Stimulated activated effector memory CD8-positive, alpha-beta T cell treated with anti-CD3 and anti-CD28 coated beads, Interleukin-12 subunit alpha, Interleukin-12 subunit beta, amount 100 ng/mL, for 72 hours (primary cell): ENCODE data around the gene RCN2.
"Not testable (repeated sequence)": the region's sequence is repeated elsewhere in the genome, so short reads cannot be mapped to it uniquely, and the experiment has no call there.

Experiments used
- ATAC-seq: fragments of 150-1000 bp; cut with Tn5 transposase; 2 replicates; pipeline ENCODE4 v1.10.0; 2021
- DNase-seq, 2 donors: peaks; one replicate each; pipeline ENCODE4 v3.0.0; 2021 to 2022; ENCODE audit warnings: low spot score in 2 of 2
- H3K27ac Mint-ChIP-seq: one replicate; pipeline ENCODE4 v1.8.0; 2022; ENCODE audit warnings: mild to moderate bottlenecking, mixed read lengths
- H3K36me3 Mint-ChIP-seq: one replicate; pipeline ENCODE4 v1.8.0; 2022; ENCODE audit warnings: mild to moderate bottlenecking, mixed read lengths
- H3K4me1 Mint-ChIP-seq: one replicate; pipeline ENCODE4 v1.8.0; 2022; ENCODE audit warnings: mixed read lengths
- H3K4me3 Mint-ChIP-seq: one replicate; pipeline ENCODE4 v1.8.0; 2022; ENCODE audit warnings: mild to moderate bottlenecking, mixed read lengths
- H3K9me3 Mint-ChIP-seq: one replicate; pipeline ENCODE4 v1.8.0; 2022; ENCODE audit warnings: mixed read lengths

RCN2 gene, protein sequence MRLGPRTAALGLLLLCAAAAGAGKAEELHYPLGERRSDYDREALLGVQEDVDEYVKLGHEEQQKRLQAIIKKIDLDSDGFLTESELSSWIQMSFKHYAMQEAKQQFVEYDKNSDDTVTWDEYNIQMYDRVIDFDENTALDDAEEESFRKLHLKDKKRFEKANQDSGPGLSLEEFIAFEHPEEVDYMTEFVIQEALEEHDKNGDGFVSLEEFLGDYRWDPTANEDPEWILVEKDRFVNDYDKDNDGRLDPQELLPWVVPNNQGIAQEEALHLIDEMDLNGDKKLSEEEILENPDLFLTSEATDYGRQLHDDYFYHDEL

DNA sequence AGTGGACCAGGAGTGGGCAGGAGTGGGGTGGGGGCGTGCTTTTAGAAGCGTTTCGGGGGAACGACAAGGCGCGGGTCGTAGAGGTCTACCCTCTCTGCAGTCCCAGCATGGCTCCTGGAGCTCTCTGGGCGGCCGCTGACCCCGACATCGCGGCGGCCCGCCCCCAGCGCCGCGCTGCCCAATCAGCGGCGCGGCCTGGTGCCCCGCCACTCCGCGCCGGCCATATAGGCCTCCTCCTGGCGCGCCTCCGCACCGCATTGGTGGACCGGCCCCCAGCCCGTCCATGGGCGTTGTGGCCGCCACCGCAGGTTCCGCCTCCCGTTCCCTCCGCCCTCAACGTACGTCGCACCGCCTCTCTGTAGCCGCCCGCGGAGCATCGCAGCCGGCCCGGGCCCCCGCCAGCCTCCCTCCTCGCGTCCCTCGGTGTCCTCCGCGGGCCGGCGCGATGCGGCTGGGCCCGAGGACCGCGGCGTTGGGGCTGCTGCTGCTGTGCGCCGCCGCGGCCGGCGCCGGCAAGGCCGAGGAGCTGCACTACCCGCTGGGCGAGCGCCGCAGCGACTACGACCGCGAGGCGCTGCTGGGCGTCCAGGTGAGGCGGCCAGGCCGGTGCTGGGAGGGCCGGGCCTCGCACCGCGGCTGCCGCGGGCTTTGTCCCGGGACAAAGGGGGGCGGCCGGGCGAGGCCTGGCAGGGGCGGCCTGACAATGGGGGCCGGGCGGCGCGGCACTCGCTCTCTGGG is at the start of gene RCN2:
Gene RCN2, plus strand, starts transcription at position 353 of the 738 bp plus-strand sequence. Its CDS starts 93 bp downstream, at position 446.
- Mint-ChIP-seq H3K36me3 (peaks cover 39% of the 10 kb centered on the region), H3K9me3 (no peaks in the 10 kb centered on the region), H3K27ac (peak within 1 kb of the TSS; percentile 78), H3K4me1 (peaks cover 20% of the 10 kb centered on the region), H3K4me3 (peak within 1 kb of the TSS; percentile 71)
- DNase-seq (peak; percentile 89 to 96), ATAC-seq (peak; percentile 99)

DNA sequence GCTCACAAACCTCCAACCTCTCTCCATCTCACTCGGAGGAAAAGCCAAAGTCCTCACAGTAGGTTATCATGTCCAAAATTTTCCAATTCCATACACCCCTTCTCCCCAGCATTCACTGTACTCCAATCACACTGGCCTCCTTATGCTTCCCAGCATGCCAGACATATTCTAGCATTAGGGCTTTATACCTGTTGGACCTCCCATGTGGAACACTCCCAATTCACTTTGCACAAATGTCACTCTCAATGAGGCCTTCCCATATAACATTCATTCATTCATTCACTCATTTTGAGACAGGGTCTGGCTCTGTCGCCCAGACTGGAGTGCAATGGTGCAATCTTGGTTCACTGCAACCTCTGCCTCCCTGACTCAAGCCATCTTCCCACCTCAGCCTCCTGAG is 46.3 kb upstream of the RCN2 start:
- H3K27ac Mint-ChIP-seq, result no peak overlapping the region
- H3K4me1 Mint-ChIP-seq, result peaks cover 25% of the 10 kb centered on the region
- H3K4me3 Mint-ChIP-seq, result no peak overlapping the region
- peaks cover 13% of the 10 kb centered on the region for H3K36me3 Mint-ChIP-seq
- ATAC-seq, result no peak
- DNase-seq, result no peak
- H3K9me3 Mint-ChIP-seq, result no peaks in the 10 kb centered on the region

DNA sequence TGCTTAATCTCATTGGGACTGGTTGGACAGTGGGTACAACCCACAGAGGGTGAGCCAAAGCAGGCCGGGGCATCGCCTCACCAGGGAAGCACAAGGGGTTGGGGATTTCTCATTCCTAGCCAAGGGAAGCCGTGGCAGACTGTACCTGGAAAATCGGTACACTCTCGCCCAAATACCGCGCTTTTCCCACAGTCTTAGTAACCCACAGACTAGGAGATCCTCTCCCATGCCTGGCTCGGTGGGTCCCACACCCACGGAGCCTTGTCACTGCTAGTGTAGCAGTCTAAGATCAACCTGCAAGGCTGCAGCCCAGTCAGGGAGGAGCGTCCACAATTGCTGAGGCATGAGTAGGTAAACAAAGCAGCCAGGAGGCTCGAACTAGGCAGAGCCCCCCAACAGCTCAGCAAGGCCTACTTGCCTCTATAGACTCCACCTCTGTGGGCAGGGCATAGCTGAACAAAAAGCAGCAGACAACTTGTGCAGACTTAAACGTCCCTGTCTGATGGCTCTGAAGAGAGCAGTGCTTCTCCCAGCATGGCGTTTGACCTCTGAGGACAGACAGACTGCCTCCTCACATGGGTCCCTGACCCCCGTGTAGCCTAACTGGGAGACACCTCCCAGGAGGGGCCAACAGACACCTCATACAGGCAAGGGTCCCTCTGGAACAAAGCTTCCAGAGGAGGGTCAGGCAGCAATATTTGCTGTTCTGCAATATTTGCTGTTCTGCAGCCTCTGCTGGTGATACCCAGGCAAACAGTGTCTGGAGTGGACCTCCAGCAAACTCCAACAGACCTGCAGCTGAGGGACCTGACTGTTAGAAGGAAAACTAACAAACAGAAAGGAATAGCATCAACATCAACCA is 44.0 kb upstream of the RCN2 start:
- H3K27ac Mint-ChIP-seq, ATAC-seq, DNase-seq, H3K36me3 Mint-ChIP-seq, H3K4me3 Mint-ChIP-seq, H3K9me3 Mint-ChIP-seq: not testable (repeated sequence)
- peaks cover 34% of the 10 kb centered on the region for H3K4me1 Mint-ChIP-seq

DNA sequence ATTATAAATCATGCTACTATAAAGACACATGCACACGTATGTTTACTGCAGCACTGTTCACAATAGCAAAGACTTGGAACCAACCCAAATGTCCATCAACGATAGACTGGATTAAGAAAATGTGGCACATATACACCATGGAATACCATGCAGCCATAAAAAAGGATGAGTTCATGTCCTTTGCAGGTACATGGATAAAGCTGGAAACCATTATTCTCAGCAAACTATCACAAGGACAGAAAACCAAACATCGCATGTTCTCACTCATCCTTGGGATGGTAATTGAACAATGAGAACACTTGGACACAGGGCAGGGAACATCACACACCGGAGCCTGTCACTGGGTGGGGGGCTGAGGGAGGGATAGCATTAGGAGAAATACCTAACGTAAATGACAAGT is 38.7 kb upstream of the RCN2 start:
- ATAC-seq, H3K9me3 Mint-ChIP-seq, H3K27ac Mint-ChIP-seq, DNase-seq, H3K4me3 Mint-ChIP-seq: not testable (repeated sequence)
- peaks cover 12% of the 10 kb centered on the region for H3K36me3 Mint-ChIP-seq
- H3K4me1 Mint-ChIP-seq, result peaks cover 51% of the 10 kb centered on the region

DNA sequence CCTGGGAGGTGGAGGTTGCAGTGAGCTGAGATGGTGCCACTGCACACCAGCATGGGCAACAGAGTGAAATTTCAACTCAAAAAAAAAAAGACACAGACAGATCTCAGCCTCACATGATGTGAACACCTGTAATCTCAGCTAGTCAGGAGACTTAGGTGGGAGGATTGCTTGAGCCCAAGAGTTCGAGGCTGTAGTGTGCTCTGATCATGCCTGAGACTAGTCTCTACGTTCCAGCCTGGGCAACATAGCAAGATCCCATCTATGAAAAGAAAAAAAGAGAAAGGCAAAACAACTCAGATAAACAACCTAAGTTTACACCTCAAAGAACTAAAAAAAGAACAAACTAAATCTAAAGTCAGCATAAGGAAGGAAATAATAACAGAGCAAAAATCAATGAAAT is 37.4 kb upstream of the RCN2 start:
- H3K9me3 Mint-ChIP-seq, result no peaks in the 10 kb centered on the region
- no peak overlapping the region for H3K4me3 Mint-ChIP-seq
- H3K4me1 Mint-ChIP-seq, result peaks cover 39% of the 10 kb centered on the region
- H3K27ac Mint-ChIP-seq, result no peak overlapping the region
- ATAC-seq, result no peak
- no peak for DNase-seq
- peaks cover 12% of the 10 kb centered on the region for H3K36me3 Mint-ChIP-seq

DNA sequence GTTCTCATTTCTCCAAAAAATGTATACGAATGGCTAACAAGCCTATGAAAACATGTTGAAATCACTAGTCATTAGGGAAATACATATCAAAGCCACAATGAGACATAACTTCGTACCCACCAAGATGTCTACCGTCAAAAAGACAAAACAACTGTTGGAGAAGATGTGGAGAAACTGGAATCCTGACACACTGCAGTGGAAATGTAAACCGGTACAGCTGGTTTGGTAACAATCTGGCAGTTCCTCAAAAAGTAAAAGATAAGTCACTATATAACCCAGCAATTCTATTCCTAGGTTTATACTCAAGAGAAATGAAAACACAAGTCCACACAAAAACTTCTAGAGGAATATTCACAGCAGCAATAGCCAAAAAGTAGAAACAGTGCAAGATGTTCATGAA is 33.4 kb upstream of the RCN2 start:
- no peak for ATAC-seq
- Mint-ChIP-seq H3K4me1 (peaks cover 21% of the 10 kb centered on the region), H3K36me3 (peaks cover 12% of the 10 kb centered on the region), H3K4me3 (no peak overlapping the region), H3K9me3 (no peaks in the 10 kb centered on the region), H3K27ac (no peak overlapping the region)
- no peak for DNase-seq

DNA sequence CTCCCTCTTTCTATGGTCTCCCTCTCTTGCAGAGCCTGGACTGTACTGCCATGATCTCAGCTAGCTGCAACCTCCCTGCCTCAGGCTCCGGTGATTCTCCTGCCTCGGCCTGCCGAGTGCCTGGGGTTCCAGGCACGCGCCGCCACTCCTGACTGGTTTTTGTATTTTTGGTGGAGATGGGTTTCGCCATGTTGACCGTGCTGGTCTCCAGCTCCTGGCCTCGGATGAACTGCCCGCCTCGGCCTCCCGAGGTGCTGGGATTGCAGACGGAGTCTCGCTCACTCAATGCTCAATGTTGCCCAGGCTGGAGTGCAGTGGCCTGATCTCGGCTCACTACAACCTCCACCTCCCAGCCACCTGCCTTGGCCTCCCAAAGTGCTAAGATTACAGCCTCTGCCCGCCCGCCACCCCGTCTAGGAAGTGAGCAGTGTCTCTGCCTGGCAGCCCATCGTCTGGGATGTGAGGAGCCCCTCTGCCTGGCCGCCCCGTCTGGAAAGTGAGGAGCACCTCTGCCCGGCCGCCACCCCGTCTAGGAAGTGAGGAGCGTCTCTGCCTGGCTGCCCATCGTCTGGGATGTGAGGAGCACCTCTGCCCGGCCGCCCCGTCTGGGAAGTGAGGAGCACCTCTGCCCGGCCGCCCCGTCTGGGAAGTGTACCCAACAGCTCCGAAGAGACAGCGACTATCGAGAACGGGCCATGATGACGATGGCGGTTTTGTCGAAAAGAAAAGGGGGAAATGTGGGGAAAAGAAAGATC is 32.2 kb upstream of the RCN2 start:
- DNase-seq, H3K4me3 Mint-ChIP-seq, H3K27ac Mint-ChIP-seq, ATAC-seq, H3K9me3 Mint-ChIP-seq: not testable (repeated sequence)
- peaks cover 12% of the 10 kb centered on the region for H3K36me3 Mint-ChIP-seq
- H3K4me1 Mint-ChIP-seq, result peaks cover 21% of the 10 kb centered on the region

DNA sequence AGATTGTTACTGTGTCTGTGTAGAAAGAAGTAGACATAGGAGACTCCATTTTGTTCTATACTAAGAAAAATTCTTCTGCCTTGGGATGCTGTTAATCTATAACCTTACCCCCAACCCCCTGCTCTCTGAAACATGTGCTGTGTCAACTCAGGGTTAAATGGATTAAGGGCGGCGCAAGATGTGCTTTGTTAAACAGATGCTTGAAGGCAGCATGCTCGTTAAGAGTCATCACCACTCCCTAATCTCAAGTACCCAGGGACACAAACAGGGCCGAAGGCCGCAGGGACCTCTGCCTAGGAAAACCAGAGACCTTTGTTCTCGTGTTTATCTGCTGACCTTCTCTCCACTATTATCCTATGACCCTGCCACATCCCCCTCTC is 31.6 kb upstream of the RCN2 start:
- Mint-ChIP-seq H3K4me1 (peaks cover 19% of the 10 kb centered on the region), H3K36me3 (peaks cover 12% of the 10 kb centered on the region)
- ATAC-seq, H3K27ac Mint-ChIP-seq, DNase-seq, H3K4me3 Mint-ChIP-seq, H3K9me3 Mint-ChIP-seq: not testable (repeated sequence)

DNA sequence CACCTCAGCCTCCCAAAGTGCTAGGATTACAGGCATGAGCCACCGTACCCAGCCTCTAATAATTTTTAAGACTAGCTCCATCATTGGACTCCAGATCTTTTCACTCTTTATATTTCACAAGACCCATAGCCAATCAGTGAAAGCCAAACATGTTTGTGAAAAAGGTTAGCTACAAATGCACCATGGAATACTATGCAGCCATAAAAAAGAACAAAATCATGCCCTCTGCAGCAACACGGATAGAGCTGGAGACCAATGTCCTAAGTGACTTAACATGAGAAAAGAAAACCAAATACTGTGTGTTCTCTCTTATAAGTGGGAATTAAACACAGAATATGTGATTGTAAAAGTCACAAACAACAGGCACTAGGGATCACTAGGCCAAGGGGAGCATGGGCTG is 29.6 kb upstream of the RCN2 start:
- Mint-ChIP-seq H3K9me3 (no peaks in the 10 kb centered on the region), H3K27ac (no peak overlapping the region), H3K4me3 (no peak overlapping the region), H3K4me1 (peaks cover 25% of the 10 kb centered on the region), H3K36me3 (peaks cover 13% of the 10 kb centered on the region)
- ATAC-seq (no peak), DNase-seq (no peak)

DNA sequence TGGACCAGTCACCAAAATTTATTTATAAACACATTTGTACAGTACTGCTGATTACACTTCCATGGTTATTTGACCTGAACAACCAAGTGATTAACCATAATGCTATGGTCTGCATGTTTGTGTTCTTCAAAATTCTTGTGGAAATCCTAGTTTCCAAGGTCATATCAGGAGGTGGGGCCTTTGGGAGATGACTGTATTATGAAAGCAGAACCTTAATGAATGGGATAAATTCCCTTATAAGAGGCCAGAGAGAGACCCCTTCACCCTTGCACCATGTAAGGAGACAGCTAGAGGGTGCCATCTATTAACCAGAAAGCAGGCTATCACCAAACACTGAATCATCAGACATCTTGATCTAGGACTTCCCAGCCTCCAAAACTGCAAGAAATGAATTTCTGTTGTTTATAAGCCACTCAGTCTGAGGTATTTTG is 28.3 kb upstream of the RCN2 start:
- Mint-ChIP-seq H3K27ac (peak overlapping the region; percentile 37), H3K4me1 (peaks cover 25% of the 10 kb centered on the region)
- no peak for DNase-seq

DNA sequence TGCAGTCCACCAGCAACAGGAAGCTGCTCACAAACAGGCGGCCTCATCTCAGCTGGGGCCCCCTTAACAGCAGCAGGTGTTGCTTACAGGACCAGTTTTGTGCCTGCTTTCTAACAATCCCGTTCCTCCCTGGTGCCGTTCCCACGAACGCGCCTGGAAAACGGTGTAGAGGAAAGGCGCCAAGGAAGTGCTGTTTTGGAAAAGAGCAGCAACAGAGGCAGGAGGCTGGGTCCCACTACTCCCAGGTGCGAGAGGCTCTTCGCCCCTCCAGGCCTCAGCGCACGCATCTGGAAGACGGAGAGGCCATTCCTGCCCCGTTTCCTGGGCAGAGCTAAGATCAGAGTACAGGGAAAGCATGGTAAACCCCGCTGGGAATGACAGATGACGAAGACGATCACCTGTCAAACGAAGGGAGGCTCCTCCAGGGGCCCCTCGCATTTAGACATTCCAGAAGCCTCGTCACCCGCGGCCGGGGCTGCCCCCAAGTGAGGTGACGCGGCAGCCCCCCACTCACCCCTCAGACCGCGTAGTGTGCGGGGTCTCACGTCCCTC is 27.0 kb upstream of the RCN2 start:
- H3K27ac Mint-ChIP-seq, result peak overlapping the region; percentile 95
- ATAC-seq, result no peak
- H3K4me1 Mint-ChIP-seq, result peaks cover 25% of the 10 kb centered on the region
- no peaks in the 10 kb centered on the region for H3K9me3 Mint-ChIP-seq
- peak in 1 of 2 donors; percentile 61 for DNase-seq
- peaks cover 6% of the 10 kb centered on the region for H3K36me3 Mint-ChIP-seq
- H3K4me3 Mint-ChIP-seq, result peak overlapping the region; percentile 88

More for the DNA sequence above, 28.3 kb upstream of the RCN2 start:
- ATAC-seq, result peak; percentile 29
- Mint-ChIP-seq H3K9me3 (no peaks in the 10 kb centered on the region), H3K36me3 (peaks cover 6% of the 10 kb centered on the region), H3K4me3 (peak overlapping the region; percentile 88)

DNA sequence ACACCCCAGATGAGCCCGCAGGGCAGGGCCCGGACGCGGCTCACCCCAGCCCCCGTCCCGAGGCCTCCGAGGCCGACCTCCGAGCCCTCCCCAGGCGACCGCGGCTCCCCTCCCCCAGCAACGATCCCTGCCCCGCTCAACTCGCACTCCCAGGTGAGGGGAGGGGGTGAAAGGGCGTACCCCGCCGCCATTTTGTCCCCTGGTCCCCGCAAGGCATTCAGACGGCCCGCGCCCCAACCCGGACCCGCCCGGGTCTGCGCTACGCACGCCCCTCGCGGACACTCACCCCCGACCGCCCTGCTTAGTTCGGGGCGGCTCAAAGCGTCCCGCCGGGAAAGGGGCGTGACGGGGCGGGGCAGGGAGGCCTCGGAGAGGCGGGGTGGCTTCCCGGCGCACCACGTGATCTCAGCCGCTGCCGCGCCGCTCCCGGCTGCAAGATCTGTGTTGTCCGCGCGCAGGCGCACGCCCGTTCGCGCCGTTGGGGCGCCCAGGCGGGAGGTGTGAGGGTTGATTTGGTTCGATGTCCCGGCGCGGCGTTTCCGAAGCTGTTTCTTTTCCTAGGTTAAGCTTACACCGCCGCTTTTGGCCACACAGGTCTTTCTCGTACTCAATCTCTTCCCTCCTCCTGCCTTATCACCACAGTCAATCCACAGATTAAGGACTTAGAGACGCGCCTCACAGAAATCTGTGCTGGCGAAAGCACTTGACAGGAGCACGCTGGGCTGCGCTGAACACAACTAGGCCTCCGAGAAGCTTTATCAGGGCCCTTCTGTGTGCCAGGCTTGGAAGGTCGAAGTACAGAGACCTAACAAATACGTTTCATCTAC is 26.3 kb upstream of the RCN2 start, which contains the start of gene SCAPER:
Gene SCAPER, minus strand, starts transcription at position 328 of the 827 bp plus-strand sequence. CDS start 21,523 bp downstream, outside the sequence.
- Mint-ChIP-seq H3K36me3 (peaks cover 6% of the 10 kb centered on the region), H3K4me1 (peaks cover 25% of the 10 kb centered on the region), H3K4me3 (peak within 1 kb of the TSS; percentile 88), H3K27ac (peak within 1 kb of the TSS; percentile 95), H3K9me3 (no peaks in the 10 kb centered on the region)
- ATAC-seq (peak; percentile 93), DNase-seq (peak; percentile 83 to 95)

DNA sequence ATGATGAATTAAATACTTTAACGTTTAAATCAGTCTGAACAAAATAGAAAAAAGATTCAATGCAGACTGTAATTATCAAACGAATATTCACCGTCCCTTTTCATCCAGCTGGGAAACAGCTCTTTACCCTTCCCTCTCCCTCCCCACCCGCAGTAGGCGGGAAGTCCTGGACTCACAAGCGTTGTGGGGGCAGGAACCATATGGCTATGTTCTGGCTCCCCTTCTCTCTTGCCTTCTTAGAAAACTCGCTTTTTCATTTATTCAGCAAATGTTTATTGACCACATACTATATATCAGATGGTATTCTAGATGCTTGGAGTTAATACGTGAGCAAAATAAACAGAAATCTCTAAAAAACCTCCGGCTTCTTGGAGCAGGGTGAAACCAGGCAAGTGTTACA is 25.7 kb upstream of the RCN2 start:
- ATAC-seq (no peak), DNase-seq (no peak)
- no peaks in the 10 kb centered on the region for H3K9me3 Mint-ChIP-seq
- H3K4me3 Mint-ChIP-seq, result peak overlapping the region; percentile 88
- H3K36me3 Mint-ChIP-seq, result peaks cover 6% of the 10 kb centered on the region
- H3K4me1 Mint-ChIP-seq, result peaks cover 25% of the 10 kb centered on the region
- H3K27ac Mint-ChIP-seq, result peak overlapping the region; percentile 95
